Pons (tissue), 1 donor: ENCODE results near the gene ULK1.

Source experiments
- DNase-seq: peaks from one replicate; pipeline ENCODE4 v3.0.0-alpha.2; 2016; ENCODE audit warnings: low spot score

The ULK1 gene

GRCh38 chr12:131894313-131894860, at the start of gene ULK1:
ULK1 (plus strand) TSS chr12:131894622; CDS start chr12:131895002, 380 bp downstream.
- peak; percentile 88 for DNase-seq

- DNase-seq: no peak
These were observed 49.8 kb upstream of the ULK1 start for GRCh38 chr12:131844656-131845055.

GRCh38 chr12:131845121-131845520, 49.3 kb upstream of the ULK1 start:
- no peak for DNase-seq

- no peak for DNase-seq
These were observed 47.0 kb upstream of the ULK1 start for GRCh38 chr12:131847456-131847855.

GRCh38 chr12:131848753-131849152, 45.7 kb upstream of the ULK1 start:
- no peak for DNase-seq

GRCh38 chr12:131849700-131850553, 44.5 kb upstream of the ULK1 start:
- no peak for DNase-seq

GRCh38 chr12:131850856-131851559, 43.4 kb upstream of the ULK1 start:
- no peak for DNase-seq

GRCh38 chr12:131851741-131852550, 42.5 kb upstream of the ULK1 start:
- DNase-seq: no peak

- DNase-seq: no peak
These were observed 41.7 kb upstream of the ULK1 start for GRCh38 chr12:131852551-131853299.

- no peak for DNase-seq
These were observed 40.3 kb upstream of the ULK1 start for GRCh38 chr12:131853832-131854797.

- no peak for DNase-seq
These were observed 39.5 kb upstream of the ULK1 start for GRCh38 chr12:131854861-131855476.

- no peak for DNase-seq
These were observed 38.8 kb upstream of the ULK1 start for GRCh38 chr12:131855521-131856142.

GRCh38 chr12:131856366-131857097, 37.9 kb upstream of the ULK1 start:
- DNase-seq: no peak

GRCh38 chr12:131857908-131858850, 36.2 kb upstream of the ULK1 start:
- DNase-seq: no peak

- no peak for DNase-seq
These were observed 33.8 kb upstream of the ULK1 start for GRCh38 chr12:131860472-131861260.

- no peak for DNase-seq
These were observed 33.0 kb upstream of the ULK1 start for GRCh38 chr12:131861261-131862083.
